ENCODE measurements around the gene NPEPL1.

NPEPL1 gene

GRCh38 chr20:58651946-58652605, 40.5 kb upstream of the NPEPL1 start:
- peaks cover 7 to 33% (median 23%) of the 10 kb centered on the region in 4 experiments for H3K4me1 ChIP-seq (ENCODE audit: control extremely low read depth in 1 of 4, control insufficient read depth in 4 of 4, insufficient read depth in 4 of 4, low read length in 3 of 4)
- H3K9me3 ChIP-seq (ENCODE audit: control extremely low read depth in 1 of 5, control insufficient read depth in 4 of 5, insufficient read depth in 2 of 5, low read depth in 1 of 5, low read length in 4 of 5), result no peaks in the 10 kb centered on the region
- peaks cover 0 to 5% (median 0%) of the 10 kb centered on the region in 5 experiments for H3K27me3 ChIP-seq (replicated peaks in 2 of 5; ENCODE audit: control insufficient read depth in 4 of 5, insufficient read depth in 5 of 5, low read length in 4 of 5)
- CTCF ChIA-PET, result interaction anchor here (0.9 to 2.2 kb wide), 3 partner anchors 7 to 42 kb away, joined by 4 to 13 read pairs (median 4); partner anchors contain the start of gene NPEPL1
- H3K27ac ChIP-seq (ENCODE audit: insufficient read depth in 1 of 2, low read depth in 1 of 2, low read length in 2 of 2, poor library complexity in 1 of 2, severe bottlenecking in 2 of 2), result peak overlapping the region; percentile 86 to 95
- H3K36me3 ChIP-seq (ENCODE audit: control insufficient read depth in 4 of 4, insufficient read depth in 4 of 4, low read length in 3 of 4), result peaks cover 0 to 7% (median 3%) of the 10 kb centered on the region in 4 experiments
- peak; percentile 91 to 95 (median 94) for DNase-seq
- peak overlapping the region; percentile 87 to 100 (median 97) for H3K4me3 ChIP-seq (ENCODE audit: control insufficient read depth in 1 of 7, extremely low read depth in 1 of 7, insufficient read depth in 4 of 7, low read depth in 2 of 7, low read length in 6 of 7)
- POLR2A ChIA-PET, result interaction anchor here (1.1 kb wide), 1 partner anchor 8 kb away, joined by 4 read pairs; no protein-coding TSS in a partner anchor
- 0% methylated on average over 12 of the region's 30 CpGs for WGBS (ENCODE audit: insufficient coverage)

DNA sequence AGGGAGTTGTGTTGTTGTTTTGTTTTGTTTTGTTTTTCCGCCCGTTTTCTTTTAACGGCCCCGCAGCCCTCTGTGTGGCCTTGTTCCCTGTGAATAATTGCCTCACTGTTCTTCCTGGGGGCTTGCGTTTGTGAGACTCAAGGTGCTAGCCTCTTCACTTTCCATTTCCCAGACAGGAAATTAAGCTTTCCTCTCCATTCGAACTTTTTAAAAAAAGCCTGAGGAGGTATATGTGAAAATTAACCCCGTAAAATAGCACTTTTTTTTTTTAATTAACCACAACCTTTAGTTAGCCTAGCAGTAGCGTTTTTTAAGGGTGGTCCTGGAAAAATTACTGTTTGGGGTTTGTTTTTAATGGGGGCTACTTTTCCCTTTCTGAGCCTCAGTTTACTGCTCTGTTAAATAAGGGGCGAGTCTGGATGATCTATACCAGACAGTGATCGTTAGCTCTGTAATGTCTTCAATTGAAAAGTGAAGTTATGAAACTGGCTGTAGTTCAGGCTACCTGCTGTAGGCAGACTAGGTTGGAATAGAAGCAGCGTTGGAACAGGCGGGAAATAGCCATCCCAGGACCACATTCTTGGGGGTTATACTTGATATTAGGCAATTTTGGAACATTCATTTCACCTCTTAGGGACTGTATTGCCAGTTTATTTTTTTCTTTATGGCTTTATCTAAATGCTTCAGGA, 39.9 kb upstream of the NPEPL1 start:
- WGBS (ENCODE audit: insufficient coverage), result 5% methylated on average over 4 of the region's 12 CpGs
- peaks cover 0 to 7% (median 3%) of the 10 kb centered on the region in 4 experiments for H3K36me3 ChIP-seq (ENCODE audit: control insufficient read depth in 4 of 4, insufficient read depth in 4 of 4, low read length in 3 of 4)
- H3K9me3 ChIP-seq (ENCODE audit: control extremely low read depth in 1 of 5, control insufficient read depth in 4 of 5, insufficient read depth in 2 of 5, low read depth in 1 of 5, low read length in 4 of 5), result no peaks in the 10 kb centered on the region
- POLR2A ChIA-PET, result no interaction called here
- peak overlapping the region; percentile 86 to 95 for H3K27ac ChIP-seq (ENCODE audit: insufficient read depth in 1 of 2, low read depth in 1 of 2, low read length in 2 of 2, poor library complexity in 1 of 2, severe bottlenecking in 2 of 2)
- H3K4me3 ChIP-seq (ENCODE audit: control insufficient read depth in 1 of 7, extremely low read depth in 1 of 7, insufficient read depth in 4 of 7, low read depth in 2 of 7, low read length in 6 of 7), result peak overlapping the region; percentile 87 to 100 (median 97)
- peak; percentile 20 to 32 (median 26) for DNase-seq
- H3K4me1 ChIP-seq (ENCODE audit: control extremely low read depth in 1 of 4, control insufficient read depth in 4 of 4, insufficient read depth in 4 of 4, low read length in 3 of 4), result peaks cover 7 to 33% (median 23%) of the 10 kb centered on the region in 4 experiments
- peaks cover 0 to 3% (median 0%) of the 10 kb centered on the region in 5 experiments for H3K27me3 ChIP-seq (replicated peaks in 2 of 5; ENCODE audit: control insufficient read depth in 4 of 5, insufficient read depth in 5 of 5, low read length in 4 of 5)
- CTCF ChIA-PET, result interaction anchor here (1.0 to 2.2 kb wide), 2 partner anchors 15 to 41 kb away, joined by 4 to 13 read pairs; partner anchors contain the start of gene NPEPL1

DNA sequence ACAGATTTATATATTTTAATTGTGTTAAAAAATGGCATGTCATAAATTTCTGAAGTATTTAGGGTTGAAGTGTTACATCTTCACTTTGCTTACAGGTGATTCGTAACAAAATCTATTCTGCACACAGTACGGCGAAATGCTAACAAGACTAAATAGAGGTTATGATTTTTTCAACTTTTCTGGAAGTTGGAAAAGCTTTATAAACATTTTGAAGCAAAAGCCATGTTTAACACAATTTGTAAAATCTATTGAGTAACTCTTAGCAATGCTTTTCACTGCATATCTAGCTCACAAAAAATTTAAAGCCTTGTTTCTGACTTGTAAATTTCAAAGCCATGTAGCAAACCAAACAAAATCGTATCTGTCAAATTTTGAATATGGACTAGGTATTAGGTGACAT, 38.3 kb upstream of the NPEPL1 start:
- WGBS (ENCODE audit: insufficient coverage), result no CpG with 5 or more reads among the region's 4 CpGs
- Histone ChIP-seq H3K9me3 (ENCODE audit: control extremely low read depth in 1 of 5, control insufficient read depth in 4 of 5, insufficient read depth in 2 of 5, low read depth in 1 of 5, low read length in 4 of 5) (no peaks in the 10 kb centered on the region), H3K4me1 (ENCODE audit: control extremely low read depth in 1 of 4, control insufficient read depth in 4 of 4, insufficient read depth in 4 of 4, low read length in 3 of 4) (peaks cover 7 to 32% (median 24%) of the 10 kb centered on the region in 4 experiments), H3K36me3 (ENCODE audit: control insufficient read depth in 4 of 4, insufficient read depth in 4 of 4, low read length in 3 of 4) (peaks cover 0 to 7% (median 4%) of the 10 kb centered on the region in 4 experiments), H3K27me3 (replicated peaks in 2 of 5; ENCODE audit: control insufficient read depth in 4 of 5, insufficient read depth in 5 of 5, low read length in 4 of 5) (no peaks in the 10 kb centered on the region), H3K4me3 (ENCODE audit: control insufficient read depth in 1 of 7, extremely low read depth in 1 of 7, insufficient read depth in 4 of 7, low read depth in 2 of 7, low read length in 6 of 7) (no peak overlapping the region), H3K27ac (ENCODE audit: insufficient read depth in 1 of 2, low read depth in 1 of 2, low read length in 2 of 2, poor library complexity in 1 of 2, severe bottlenecking in 2 of 2) (no peak overlapping the region)
- DNase-seq, result no peak
- CTCF ChIA-PET, result interaction anchor here (1.0 kb wide), 1 partner anchor 185 kb away, joined by 3 read pairs; no protein-coding TSS in a partner anchor
- POLR2A ChIA-PET, result no interaction called here

DNA sequence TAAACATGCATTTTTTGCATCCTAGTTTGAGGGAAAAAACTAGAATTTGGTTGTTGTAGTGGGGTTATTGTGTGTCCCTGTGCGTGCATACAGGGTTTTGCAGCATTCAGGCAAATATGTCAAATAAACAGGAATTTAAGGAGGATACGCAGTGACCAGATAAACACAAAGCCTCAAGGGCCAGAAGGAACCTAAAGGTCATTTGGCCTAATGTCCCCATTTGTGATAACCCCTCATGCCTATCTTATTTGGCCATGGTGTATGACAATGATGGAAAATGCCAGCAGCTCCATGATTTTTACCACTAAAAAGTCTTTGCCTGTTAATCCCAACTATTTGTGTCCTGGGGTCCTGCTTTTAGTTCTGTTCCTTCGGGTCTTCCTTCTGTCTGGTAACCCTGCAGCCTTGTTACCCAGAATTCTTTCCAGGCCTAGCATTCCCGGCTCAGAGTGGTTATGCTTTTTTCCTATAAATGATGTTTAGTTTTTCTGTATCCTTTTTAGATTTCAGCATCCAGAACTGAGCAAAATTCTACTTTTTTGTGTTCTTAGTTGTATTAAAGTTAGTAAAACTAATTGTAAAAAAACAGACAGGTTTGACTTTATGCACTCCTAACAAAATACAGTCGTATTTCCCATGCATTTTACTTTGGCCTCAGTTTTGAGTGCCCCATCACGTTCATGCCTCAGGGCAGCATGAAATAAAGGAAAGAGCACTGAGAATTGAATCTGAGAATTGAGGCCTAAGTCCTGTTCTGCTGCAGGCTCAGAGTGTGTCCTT, 37.1 kb upstream of the NPEPL1 start:
- Histone ChIP-seq H3K36me3 (ENCODE audit: control insufficient read depth in 4 of 4, insufficient read depth in 4 of 4, low read length in 3 of 4) (peaks cover 0 to 7% (median 5%) of the 10 kb centered on the region in 4 experiments), H3K4me3 (ENCODE audit: control insufficient read depth in 1 of 7, extremely low read depth in 1 of 7, insufficient read depth in 4 of 7, low read depth in 2 of 7, low read length in 6 of 7) (no peak overlapping the region), H3K27me3 (replicated peaks in 2 of 5; ENCODE audit: control insufficient read depth in 4 of 5, insufficient read depth in 5 of 5, low read length in 4 of 5) (no peaks in the 10 kb centered on the region), H3K4me1 (ENCODE audit: control extremely low read depth in 1 of 4, control insufficient read depth in 4 of 4, insufficient read depth in 4 of 4, low read length in 3 of 4) (peaks cover 7 to 37% (median 24%) of the 10 kb centered on the region in 4 experiments), H3K9me3 (ENCODE audit: control extremely low read depth in 1 of 5, control insufficient read depth in 4 of 5, insufficient read depth in 2 of 5, low read depth in 1 of 5, low read length in 4 of 5) (no peaks in the 10 kb centered on the region), H3K27ac (ENCODE audit: insufficient read depth in 1 of 2, low read depth in 1 of 2, low read length in 2 of 2, poor library complexity in 1 of 2, severe bottlenecking in 2 of 2) (no peak overlapping the region)
- POLR2A ChIA-PET, result no interaction called here
- WGBS (ENCODE audit: insufficient coverage), result 100% methylated on average over 3 of the region's 6 CpGs
- CTCF ChIA-PET, result interaction anchor here (0.8 kb wide), 1 partner anchor 11 kb away, joined by 4 read pairs; no protein-coding TSS in a partner anchor
- DNase-seq, result no peak

DNA sequence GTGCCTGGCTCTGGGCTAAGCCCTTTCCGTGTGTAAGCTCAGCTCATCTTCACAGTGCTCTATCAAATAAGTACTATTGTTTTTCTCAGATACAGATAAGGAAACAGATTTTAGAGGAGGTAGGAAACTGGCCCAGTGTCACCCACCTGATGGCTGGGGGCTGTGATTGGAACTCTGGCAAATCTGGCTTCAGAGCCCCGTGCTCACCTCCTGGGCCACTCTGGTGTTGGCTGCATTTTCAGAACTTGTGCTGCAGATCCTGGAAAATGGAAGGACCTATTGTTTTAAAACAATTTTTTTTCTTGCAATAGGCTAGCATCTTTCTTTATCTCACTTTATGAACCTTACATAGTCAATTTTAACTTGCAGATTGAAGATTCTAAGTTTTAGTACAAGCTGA, 35.8 kb upstream of the NPEPL1 start:
- Histone ChIP-seq H3K9me3 (ENCODE audit: control extremely low read depth in 1 of 5, control insufficient read depth in 4 of 5, insufficient read depth in 2 of 5, low read depth in 1 of 5, low read length in 4 of 5) (no peaks in the 10 kb centered on the region), H3K27ac (ENCODE audit: insufficient read depth in 1 of 2, low read depth in 1 of 2, low read length in 2 of 2, poor library complexity in 1 of 2, severe bottlenecking in 2 of 2) (no peak overlapping the region), H3K27me3 (replicated peaks in 2 of 5; ENCODE audit: control insufficient read depth in 4 of 5, insufficient read depth in 5 of 5, low read length in 4 of 5) (no peaks in the 10 kb centered on the region), H3K4me1 (ENCODE audit: control extremely low read depth in 1 of 4, control insufficient read depth in 4 of 4, insufficient read depth in 4 of 4, low read length in 3 of 4) (peaks cover 7 to 45% (median 32%) of the 10 kb centered on the region in 4 experiments), H3K36me3 (ENCODE audit: control insufficient read depth in 4 of 4, insufficient read depth in 4 of 4, low read length in 3 of 4) (peaks cover 0 to 13% (median 6%) of the 10 kb centered on the region in 4 experiments), H3K4me3 (ENCODE audit: control insufficient read depth in 1 of 7, extremely low read depth in 1 of 7, insufficient read depth in 4 of 7, low read depth in 2 of 7, low read length in 6 of 7) (no peak overlapping the region)
- POLR2A ChIA-PET, result no interaction called here
- CTCF ChIA-PET, result interaction anchor here (0.8 to 0.9 kb wide), 2 partner anchors 10 to 36 kb away, joined by 3 to 4 read pairs; partner anchors contain the start of gene NPEPL1
- DNase-seq, result no peak
- 80% methylated on average over 1 of the region's 2 CpGs for WGBS (ENCODE audit: insufficient coverage)

DNA sequence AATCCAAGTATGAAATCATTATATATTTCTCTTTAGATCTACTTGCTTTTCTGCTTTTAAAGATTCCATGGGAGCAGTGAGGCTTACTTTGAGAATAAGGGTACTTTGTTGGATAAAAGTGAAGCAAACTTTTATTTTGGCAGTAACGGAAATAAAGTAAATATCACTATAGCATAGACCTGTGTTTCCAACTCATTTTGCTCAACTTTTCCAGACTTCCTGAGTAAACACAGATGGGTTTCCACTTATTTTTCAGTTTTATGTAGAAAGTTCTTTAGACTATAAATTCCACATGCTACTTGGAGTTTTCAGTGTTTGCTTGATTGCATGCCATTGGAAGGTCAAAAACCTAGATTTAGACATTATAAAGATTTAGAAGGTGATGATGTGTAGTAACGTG, 35.3 kb upstream of the NPEPL1 start:
- H3K36me3 ChIP-seq (ENCODE audit: control insufficient read depth in 4 of 4, insufficient read depth in 4 of 4, low read length in 3 of 4), result peaks cover 0 to 17% (median 6%) of the 10 kb centered on the region in 4 experiments
- H3K9me3 ChIP-seq (ENCODE audit: control extremely low read depth in 1 of 5, control insufficient read depth in 4 of 5, insufficient read depth in 2 of 5, low read depth in 1 of 5, low read length in 4 of 5), result no peaks in the 10 kb centered on the region
- H3K4me3 ChIP-seq (ENCODE audit: control insufficient read depth in 1 of 7, extremely low read depth in 1 of 7, insufficient read depth in 4 of 7, low read depth in 2 of 7, low read length in 6 of 7), result no peak overlapping the region
- CTCF ChIA-PET, result interaction anchor here (1.2 to 1.6 kb wide), 2 partner anchors 20 to 182 kb away, joined by 3 to 5 read pairs; no protein-coding TSS in a partner anchor
- peaks cover 7 to 49% (median 31%) of the 10 kb centered on the region in 4 experiments for H3K4me1 ChIP-seq (ENCODE audit: control extremely low read depth in 1 of 4, control insufficient read depth in 4 of 4, insufficient read depth in 4 of 4, low read length in 3 of 4)
- 100% methylated on average over 1 of the region's 2 CpGs for WGBS (ENCODE audit: insufficient coverage)
- H3K27me3 ChIP-seq (replicated peaks in 2 of 5; ENCODE audit: control insufficient read depth in 4 of 5, insufficient read depth in 5 of 5, low read length in 4 of 5), result no peaks in the 10 kb centered on the region
- DNase-seq, result no peak
- no peak overlapping the region for H3K27ac ChIP-seq (ENCODE audit: insufficient read depth in 1 of 2, low read depth in 1 of 2, low read length in 2 of 2, poor library complexity in 1 of 2, severe bottlenecking in 2 of 2)
- POLR2A ChIA-PET, result no interaction called here
